Hypothalamus (tissue), 51 donors: ENCODE data around the gene INTS2.
A peak's percentile ranks its signal among the peaks of the same experiment; 100 is the strongest.
"Not testable (repeated sequence)": the region's sequence is repeated elsewhere in the genome, so short reads cannot be mapped to it uniquely, and the experiment has no call there.

Experiments
- DNase-seq, 51 donors: peaks; one replicate each; lab custom pipeline; 2025; lab: John Stamatoyannopoulos, UW

INTS2 gene

DNA sequence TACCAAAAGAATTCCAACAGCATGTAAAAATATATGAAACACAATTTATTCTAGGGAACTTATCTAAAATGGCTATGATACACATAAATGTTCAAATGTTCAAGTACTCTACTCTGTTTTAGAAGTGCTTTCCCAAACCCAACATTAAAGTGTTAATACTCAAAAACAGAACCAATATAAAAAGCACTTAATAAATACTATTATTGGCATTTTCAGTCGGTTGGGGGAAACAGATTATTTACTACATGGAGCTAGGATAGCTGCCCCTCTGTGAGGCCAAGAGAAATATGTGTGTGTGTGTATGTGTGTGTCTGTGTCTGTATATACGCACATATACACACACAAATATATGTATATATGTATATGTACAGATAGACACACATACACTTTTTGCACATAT is 32.4 kb downstream of the INTS2 start:
- no peak for DNase-seq

DNA sequence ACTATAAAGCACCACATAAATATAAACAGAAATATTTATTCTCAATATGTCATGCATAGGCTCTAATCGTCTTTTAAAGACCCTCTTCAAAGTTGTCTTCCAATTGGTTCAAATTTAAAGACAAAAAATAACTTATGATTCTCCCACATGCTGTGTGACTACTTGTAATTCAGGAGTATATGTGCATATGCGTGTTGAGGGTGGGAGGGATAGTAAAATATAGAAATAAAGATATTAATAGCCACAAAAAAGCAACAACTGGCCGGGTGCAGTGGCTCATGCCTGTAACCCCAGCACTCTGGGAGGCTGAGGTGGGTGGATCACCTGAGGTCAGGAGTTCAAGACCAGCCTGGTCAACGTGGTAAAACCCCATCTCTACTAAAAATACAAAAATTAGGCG is 33.5 kb downstream of the INTS2 start:
- not testable (repeated sequence) for DNase-seq

DNA sequence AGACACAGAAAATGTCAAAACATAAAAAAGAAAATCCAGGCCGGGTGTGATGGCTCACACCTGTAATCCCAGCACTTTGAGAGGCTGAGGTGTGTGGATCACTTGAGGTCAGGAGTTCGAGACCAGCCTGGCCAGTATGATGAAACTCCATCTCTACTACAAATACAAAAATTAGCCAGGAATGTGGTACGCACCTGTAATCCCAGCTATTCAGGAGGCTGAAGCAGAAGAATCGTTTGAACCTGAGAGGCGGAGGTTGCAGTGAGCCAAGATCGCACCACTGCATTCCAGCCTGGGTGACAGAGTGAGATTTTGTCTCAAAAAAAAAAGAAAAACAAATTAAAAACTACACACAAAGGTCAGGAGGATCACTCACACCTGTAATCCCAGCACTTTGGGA is 40.0 kb downstream of the INTS2 start:
- DNase-seq, result not testable (repeated sequence)

DNA sequence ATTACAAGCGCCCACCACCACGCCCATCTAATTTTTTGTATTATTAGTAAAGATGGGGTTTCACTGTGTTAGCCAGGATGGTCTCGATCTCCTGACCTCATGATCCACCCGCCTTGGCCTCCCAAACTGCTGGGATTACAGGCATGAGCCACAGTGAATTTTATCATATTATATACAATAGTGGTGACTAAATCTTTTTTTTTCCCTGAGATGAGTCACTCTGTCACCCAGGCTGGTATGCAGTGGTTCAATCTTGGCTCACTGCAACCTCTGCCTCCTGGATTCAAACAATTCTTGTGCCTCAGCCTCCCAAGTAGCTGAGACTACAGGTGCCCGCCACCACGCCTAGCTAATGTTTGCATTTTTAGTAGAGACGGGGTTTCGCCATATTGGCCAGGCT is 41.9 kb downstream of the INTS2 start:
- not testable (repeated sequence) for DNase-seq

DNA sequence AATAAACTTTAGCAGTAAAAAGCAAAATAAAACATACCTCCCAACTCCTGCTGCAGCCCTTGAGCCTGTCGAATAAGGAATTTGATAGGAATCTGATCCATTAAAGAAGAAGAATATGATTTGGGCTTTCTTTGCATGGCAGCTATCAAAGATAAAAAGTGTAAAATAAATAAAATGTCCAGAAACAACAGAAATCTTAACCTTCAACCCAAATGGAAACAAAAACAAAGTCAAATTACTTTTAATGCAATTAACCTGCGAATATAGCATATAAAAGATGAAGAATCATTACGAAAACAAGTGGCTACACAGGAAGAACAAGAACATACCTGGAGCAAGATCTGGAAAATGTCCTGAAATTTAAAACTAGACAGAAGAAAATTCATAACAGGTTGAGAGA is 42.9 kb downstream of the INTS2 start:
- no peak for DNase-seq

DNA sequence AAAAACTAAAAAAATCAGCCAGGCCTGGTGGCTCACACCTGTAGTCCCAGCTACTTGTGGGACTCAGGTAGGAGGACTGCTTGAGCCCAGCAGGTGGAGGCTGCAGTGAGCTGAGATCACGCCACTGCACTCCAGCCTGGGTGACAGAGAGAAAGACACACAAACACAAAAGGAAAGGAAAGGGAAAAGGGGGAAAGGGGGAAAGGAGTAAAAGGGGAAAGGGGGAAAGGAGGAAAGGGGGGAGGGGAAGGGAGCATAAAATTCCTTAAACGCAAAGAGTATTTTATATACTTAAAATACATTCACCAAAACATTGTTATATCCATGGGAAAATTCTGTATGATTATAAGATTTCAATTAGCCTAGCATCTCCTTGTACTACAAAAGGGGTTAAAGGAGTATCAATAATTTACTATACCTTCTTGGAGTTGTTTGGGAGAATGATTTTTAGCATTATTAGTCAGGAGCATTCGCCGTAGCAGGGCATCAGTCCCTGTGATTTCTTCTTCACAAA is 47.1 kb downstream of the INTS2 start:
- no peak for DNase-seq

DNA sequence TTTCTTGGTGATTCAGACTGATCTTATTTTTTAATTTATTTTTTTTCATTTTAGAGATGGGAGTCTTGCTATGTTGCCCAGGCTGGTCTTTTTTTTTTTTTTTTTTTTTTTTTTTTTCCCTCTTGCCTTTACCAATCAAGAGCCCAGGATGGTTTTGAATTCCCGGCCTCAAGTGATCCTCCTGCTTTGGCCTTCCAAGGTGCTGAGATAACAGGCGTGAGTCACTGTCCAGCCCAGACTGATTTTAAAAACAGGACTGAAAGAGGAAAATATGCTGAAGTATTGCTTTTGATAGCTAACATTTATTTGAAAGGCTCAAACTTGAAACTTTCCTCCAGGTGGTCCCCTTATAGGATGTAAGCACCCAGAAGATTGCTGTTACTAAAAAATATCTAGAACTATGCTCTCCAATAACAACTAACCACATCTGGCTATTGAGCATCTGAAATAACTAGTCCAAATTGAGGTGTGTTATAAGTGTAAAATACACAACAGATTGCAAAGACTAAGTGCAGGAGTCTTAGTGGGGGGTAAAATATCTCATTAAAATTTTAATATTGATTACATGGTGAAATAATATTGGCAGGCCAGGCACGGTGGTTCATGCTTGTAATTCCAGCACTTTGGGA is 48.7 kb downstream of the INTS2 start:
- no peak for DNase-seq

DNA sequence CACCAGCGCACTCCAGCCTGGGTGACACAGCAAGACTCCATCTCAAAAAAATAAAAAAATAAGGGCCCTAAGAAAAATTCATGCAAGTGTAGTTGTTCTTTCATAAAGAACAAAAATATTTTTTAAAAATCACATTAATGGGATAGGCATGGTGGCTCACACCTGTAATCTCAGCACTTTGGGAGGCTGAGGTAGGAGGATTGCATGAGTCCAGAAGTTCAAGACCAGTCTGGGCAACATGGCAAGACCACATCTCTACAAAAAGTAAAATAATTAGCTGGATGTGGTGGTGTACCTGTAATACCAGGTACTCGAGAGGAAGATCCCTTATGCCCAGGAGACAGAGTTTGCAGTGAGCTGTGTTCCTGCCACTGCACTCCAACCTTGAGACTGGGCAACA is 49.3 kb downstream of the INTS2 start:
- DNase-seq, result no peak

DNA sequence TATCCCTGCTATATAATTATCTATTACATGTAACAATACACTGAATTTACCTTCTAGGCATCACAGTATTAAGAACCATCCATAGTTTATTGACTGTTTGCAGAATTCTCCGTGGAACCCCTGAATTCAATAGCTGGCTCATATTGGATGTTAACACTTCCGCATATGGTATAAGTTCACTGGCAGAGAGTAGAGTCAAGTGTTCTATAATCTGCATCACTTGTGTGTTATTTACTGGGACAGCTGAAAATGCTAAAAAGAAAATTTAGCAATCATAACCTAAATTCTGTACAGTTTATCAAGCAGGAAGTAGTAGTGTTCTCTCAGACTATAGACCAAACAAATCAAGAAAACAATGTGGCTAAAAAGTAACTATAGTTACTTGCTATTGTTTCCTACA is 49.9 kb downstream of the INTS2 start:
- no peak for DNase-seq

DNA sequence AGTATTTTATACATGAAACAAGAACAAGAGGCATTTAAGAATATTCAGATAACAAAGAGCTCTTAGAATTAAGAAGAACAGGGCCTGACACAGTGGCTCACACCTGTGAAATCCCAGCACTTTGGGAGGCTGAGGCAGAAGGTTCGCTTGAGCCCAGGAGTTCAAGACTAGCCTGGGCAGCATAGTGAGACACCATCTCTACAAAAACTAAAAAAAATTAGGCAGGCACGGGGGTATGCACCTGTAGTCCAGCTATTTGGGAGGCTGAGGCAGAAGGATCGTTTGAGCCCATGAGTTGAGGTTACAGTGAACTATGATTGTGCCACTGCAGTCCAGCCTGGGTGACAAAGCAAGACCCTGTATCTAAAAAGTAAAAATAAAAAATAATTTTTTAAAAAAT is 52.0 kb downstream of the INTS2 start:
- DNase-seq, result no peak

DNA sequence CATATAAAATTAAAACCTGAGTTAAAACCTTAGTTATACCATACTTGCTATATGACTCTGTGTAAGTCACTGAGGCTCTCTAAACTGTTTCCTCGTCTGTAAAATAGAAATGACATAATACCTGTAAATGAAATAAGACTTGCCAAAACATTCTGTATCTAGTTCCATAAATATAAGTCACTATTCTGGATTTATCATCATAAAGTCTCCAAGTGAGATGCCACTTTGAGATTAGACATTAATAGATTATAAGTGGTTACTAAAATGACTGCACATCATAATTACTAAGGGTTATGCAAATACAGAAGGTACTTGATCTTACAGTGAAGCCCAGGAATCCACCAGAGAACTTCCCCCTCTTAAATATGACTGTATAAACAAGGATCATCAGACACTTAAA is 52.5 kb downstream of the INTS2 start:
- DNase-seq, result no peak

DNA sequence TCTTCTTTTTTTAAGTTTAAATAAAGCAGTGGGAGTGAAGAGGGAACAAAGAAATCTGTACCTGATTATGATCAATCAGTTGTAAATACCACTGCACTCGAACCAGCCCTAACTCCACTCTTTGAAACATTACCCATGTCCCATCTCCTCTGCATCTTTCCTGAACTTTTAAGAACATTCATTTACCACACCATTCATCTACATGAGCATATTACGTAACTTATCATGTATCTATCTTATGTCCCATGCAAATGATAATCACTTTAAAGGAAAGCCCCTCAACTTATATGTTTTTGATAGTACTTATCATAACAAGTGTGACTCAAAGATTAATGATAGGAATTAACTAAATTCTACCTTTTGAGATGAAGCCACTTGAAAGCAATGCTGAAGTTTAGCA is 53.7 kb downstream of the INTS2 start:
- no peak for DNase-seq

DNA sequence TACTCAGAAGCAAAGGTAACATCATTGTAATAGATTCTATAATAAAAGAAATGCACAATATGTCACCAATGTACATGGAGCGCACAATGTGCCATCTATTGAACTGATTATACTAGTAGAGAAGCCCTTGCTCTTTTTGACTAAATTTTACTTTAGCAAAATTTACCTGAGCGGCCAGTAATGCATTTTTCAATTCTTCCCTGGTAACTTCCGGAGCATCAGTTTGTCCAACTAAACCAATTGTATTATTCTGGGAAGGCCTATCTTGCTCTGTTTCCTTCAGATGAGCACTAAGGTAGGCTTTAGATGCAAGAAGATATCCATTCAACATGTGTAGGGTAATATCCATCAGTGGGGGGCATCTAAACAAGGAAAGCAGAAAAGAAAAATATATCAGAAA is 55.7 kb downstream of the INTS2 start:
- no peak for DNase-seq

DNA sequence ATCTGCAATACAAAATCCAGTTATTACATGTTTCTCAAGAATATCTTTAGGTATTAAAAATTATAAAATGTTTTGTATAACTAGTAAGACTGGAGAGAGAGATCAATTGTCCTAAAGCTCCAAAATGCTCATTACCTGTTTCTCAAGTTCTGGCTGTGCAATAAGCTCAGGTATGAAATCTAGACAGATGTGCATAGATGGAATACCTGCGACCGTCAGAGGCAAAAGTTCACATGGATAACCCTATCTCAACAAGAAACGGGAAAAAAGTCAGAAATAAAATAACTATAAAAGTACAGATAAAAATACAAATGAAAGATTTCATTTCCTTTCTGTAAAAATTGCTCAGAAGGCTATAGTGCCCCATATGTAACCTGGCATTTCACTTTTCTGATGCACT is 58.6 kb downstream of the INTS2 start:
- no peak for DNase-seq

DNA sequence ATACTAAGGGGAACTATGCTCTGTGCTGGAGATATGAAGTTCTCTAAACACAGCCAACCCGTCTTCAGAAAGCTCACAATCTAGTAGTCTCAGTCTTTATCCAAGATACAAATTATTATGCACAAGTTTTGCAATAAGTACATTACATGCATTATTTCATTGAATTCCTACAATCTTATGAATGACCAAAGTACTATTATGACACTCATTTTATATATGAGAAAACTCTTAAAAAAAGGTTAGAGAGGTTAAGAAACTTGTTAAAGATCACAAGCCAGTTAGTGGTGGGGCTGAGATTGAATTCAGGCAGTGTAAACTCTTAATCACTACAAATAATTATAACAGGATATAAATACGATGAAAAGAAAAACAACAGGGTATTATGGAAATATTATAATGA is 59.7 kb downstream of the INTS2 start:
- DNase-seq, result no peak

DNA sequence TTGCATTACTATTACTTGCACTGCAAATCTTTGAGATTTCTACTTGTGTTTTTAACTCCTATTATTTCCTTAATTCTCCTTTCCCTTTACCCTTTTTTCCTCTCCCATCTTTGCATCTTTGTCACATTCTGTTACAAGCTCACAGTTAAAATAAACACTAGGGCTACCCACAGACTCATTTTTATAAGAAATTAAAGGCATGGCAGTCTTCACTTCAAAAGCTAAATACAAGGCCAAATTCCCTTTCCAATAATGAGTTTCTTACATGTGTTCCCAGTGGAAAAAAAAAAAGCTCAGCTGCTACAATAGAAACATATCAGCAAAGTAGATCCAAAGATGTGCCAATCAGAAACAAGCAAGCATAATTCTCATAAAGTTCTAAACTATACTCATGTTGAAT is 60.7 kb downstream of the INTS2 start:
- DNase-seq, result no peak

DNA sequence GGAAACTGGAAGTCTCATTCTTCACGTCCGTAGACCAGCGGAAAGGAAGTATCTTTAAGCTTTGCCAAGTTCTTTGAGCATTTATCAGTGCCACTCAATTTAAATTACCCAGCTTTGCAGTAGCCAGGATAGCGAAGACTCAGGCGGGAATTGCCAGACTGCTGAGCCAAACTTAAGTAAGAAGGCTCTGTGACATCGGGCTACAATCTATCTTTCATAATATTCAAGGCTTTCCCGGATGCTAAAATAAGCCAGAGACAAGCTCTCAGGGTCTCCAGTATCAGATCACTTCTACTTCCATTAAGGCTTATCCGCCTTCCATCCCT is 64.0 kb downstream of the INTS2 start:
- DNase-seq, result no peak

DNA sequence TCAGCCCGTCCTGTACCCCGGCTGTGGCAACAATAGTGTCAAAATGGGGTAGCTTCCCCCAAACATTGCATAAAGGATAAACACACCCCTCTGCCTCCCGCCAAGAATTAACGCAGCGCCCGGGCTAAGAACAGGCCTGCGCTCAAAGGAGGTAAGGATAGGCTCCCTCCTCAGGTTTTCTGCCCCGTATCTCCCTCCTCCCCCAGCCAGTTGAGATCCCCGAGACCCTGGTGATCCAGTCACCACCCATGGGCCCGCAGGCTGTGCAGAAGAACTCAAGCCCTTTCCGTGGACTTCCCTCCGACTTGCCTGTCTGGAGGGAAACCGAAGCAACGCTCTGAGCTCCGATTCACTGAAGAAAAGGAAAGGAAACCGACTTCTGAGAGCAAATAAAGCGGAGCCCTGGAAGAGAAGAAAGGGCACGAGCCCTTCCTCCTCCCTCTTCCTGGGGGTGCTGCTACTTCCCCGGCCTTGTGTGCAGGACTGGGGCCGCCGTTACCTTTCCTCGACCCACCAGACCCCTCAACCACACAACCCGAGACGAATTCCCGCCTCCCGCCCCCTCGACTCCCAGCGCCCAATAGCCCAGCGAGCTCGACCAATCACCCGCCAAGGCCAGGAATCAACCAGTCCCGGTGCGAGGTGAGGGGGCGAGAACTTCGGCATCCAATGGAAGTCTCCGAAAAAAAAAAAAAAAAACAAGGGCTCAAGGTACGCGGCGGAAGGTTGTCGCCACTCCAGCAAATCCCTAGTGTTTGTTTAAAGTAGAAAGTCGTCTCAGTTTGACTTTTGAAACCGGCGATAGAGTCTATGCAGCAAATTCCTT is 64.6 kb downstream of the INTS2 start, which contains the start of gene BRIP1:
Gene BRIP1 (minus strand): TSS at position 554 of the 826 bp plus-strand sequence. CDS start 1,989 bp downstream, outside the sequence.
- DNase-seq, result peak; percentile 5 to 87 (median 64)

DNA sequence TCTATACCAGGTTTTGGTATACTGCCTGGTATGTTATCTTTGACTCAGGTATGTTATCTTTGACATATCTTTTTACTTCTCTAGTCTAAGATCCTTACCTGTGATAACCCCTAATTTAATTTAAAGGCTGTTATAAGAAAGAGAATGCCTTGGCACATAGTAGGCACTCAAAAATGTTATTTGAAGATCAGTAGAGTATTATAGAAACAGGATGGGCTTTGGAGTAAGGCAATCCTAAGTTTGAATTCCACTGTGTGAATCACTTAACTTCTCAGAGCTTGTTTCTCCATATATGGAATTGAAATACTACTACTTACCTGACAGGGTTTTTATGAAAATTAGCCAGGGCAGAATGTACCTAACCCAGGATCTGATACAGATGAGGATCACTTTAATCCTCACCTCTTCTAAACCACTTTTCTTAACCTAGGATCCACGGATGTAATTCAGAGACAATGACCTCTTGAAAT is 65.6 kb downstream of the INTS2 start:
- DNase-seq, result no peak

DNA sequence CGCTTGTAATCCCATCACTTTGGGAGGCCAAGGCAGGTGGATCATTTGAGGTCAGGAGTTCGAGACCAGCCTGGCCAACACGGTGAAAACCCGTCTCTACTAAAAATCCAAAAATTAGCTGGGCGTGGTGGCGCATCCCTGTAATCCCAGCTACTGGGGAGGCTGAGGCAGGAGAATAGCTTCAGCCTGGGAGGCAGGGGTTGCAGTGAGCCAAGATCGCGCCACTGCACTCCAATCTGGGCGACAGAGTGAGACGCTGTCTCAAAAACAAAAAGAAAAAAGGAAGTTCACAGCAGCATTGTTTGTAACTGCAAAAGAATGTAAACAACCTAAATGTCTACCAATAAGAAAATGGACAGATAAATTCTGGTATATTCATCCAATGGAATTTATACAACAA is 67.4 kb downstream of the INTS2 start:
- not testable (repeated sequence) for DNase-seq

DNA sequence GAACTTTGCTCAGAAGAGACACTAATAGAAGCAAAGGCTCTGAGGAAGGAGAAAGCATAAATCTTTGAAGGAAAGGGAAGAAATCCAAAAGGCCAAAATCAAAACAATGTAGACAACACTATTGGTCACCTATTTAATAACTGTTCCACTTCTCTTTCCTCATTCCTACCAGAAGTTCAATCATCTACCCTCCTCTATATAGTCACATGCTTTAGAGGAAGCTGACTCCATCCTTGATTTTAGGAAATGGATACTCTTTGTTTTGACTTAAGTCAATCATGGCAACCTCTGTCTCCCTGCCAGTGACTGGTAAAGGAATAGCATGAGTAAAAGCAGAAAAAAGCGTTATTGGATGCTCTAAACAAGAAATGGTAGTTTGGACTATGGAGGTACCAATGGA is 71.7 kb downstream of the INTS2 start:
- DNase-seq, result no peak

DNA sequence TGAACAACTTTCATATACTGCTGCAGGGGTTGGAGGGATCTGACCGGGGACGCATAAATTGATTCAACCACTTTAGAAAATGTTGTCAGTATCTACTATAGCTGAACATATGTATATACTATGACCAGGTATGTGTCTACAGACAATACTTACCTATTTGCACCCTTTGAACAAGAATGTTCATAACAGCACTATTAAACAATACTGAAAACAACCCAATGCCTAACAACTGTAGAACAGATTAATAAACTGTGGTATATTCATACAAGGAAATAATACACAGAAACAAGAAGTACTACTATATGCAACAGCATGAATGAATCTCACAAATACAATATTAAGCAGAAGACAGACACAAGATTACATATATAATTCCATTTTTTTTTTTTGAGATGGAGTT is 74.9 kb downstream of the INTS2 start:
- no peak for DNase-seq
